PC-9 (cell line): ENCODE results near the gene RPS28. TPM values are rescaled to one million over a fixed set of nuclear protein-coding genes. Genes with fewer than 3 reads are reported as not detected.

ENCODE experiments used
- BruUV-seq: library from RNA; stranded (reverse); fragments of 400-500 nt; replicated peaks from 2 replicates; lab custom pipeline; 2021; lab: Mats Ljungman, UMichigan
- CTCF ChIA-PET: fragments of 300-600 bp; sonication (Branson Sonifier 250); formaldehyde crosslinking; loops from one replicate; lab custom pipeline; 2022; ENCODE audit warnings: antibody characterized with exemption; lab: Charles Lee
- POLR2A ChIA-PET: fragments of 300-600 bp; sonication (Branson Sonifier 250); formaldehyde crosslinking; loops from one replicate; lab custom pipeline; 2022; ENCODE audit warnings: antibody characterized with exemption; ENCODE audit not compliant: unreplicated experiment; lab: Charles Lee
- DNase-seq, 2 experiments: peaks; one replicate each; pipeline versions ENCODE4 v3.0.0 to v3.0.0-alpha.2; 2015 to 2022; ENCODE audit warnings: mixed read lengths in 1 of 2
- H2AFZ ChIP-seq: fragments of 200-600 bp; sonication (generic); 2 replicates; pipeline ENCODE4 v1.8.1; 2017; ENCODE audit warnings: antibody characterized with exemption
- H3F3A ChIP-seq: fragments of 200-600 bp; sonication (generic); 2 replicates; pipeline ENCODE4 v1.8.1; 2017; ENCODE audit warnings: antibody characterized with exemption, mild to moderate bottlenecking, low read depth; ENCODE audit not compliant: insufficient read depth
- H3K27ac ChIP-seq: fragments of 200-600 bp; sonication (generic); 2 replicates; pipeline ENCODE4 v1.6.1; 2016; ENCODE audit warnings: mixed run types
- H3K27me3 ChIP-seq: fragments of 200-600 bp; sonication (generic); 2 replicates; pipeline ENCODE4 v1.6.1; 2016; ENCODE audit warnings: low read depth, mixed run types; ENCODE audit not compliant: insufficient read depth
- H3K36me3 ChIP-seq: fragments of 200-600 bp; sonication (generic); 2 replicates; pipeline ENCODE4 v1.6.1; 2016; ENCODE audit warnings: low read depth, mixed run types
- H3K4me1 ChIP-seq: fragments of 200-600 bp; sonication (generic); replicated peaks from 2 replicates; pipeline ENCODE4 v1.6.1; 2016; ENCODE audit warnings: mixed run types; ENCODE audit not compliant: insufficient read depth
- H3K4me2 ChIP-seq: fragments of 200-600 bp; sonication (generic); 2 replicates; pipeline ENCODE4 v1.6.1; 2017; ENCODE audit warnings: mixed run types
- H3K4me3 ChIP-seq: fragments of 200-600 bp; sonication (generic); 2 replicates; pipeline ENCODE4 v1.6.1; 2016; ENCODE audit warnings: mixed run types
- H3K79me2 ChIP-seq: fragments of 200-600 bp; sonication (generic); 2 replicates; pipeline ENCODE4 v1.6.1; 2017; ENCODE audit warnings: low read depth, mixed run types
- H3K9me2 ChIP-seq: fragments of 200-600 bp; sonication (generic); 2 replicates; pipeline ENCODE4 v1.8.1; 2017; ENCODE audit warnings: mild to moderate bottlenecking; ENCODE audit not compliant: insufficient read depth
- H3K9me3 ChIP-seq: fragments of 200-600 bp; sonication (generic); 2 replicates; pipeline ENCODE4 v1.8.1; 2016; ENCODE audit warnings: low read depth; ENCODE audit not compliant: insufficient read depth
- H4K20me1 ChIP-seq: fragments of 200-600 bp; sonication (generic); 2 replicates; pipeline ENCODE4 v1.8.1; 2017; ENCODE audit not compliant: insufficient read depth
- EZH2 ChIP-seq: fragments of 200-600 bp; sonication (generic); IDR thresholded peaks from 2 replicates; pipeline ENCODE4 v1.8.0; 2017; ENCODE audit warnings: antibody characterized with exemption, low read depth
- intact Hi-C: fragments of 100-400 bp; cut with micrococcal nuclease; formaldehyde crosslinking; loops from one replicate; pipeline ENCODE4 v1.10.0; 2022; ENCODE audit not compliant: unreplicated experiment
- total RNA-seq: library from RNA; stranded (reverse); gene quantifications from 2 replicates; pipeline ENCODE4 v1.2.3, GENCODE V29; 2021
- TF ChIP-seq, protein P1 (sequence below): fragments of 200-600 bp; sonication (generic); conservative IDR thresholded peaks from 2 replicates; pipeline ENCODE4 v1.6.1; 2017; ENCODE audit warnings: mixed run types, antibody characterized with exemption, mild to moderate bottlenecking, moderate library complexity

Gene RPS28
- total RNA-seq, 1 experiment from 2014 or later: 1,283 TPM

DNA sequence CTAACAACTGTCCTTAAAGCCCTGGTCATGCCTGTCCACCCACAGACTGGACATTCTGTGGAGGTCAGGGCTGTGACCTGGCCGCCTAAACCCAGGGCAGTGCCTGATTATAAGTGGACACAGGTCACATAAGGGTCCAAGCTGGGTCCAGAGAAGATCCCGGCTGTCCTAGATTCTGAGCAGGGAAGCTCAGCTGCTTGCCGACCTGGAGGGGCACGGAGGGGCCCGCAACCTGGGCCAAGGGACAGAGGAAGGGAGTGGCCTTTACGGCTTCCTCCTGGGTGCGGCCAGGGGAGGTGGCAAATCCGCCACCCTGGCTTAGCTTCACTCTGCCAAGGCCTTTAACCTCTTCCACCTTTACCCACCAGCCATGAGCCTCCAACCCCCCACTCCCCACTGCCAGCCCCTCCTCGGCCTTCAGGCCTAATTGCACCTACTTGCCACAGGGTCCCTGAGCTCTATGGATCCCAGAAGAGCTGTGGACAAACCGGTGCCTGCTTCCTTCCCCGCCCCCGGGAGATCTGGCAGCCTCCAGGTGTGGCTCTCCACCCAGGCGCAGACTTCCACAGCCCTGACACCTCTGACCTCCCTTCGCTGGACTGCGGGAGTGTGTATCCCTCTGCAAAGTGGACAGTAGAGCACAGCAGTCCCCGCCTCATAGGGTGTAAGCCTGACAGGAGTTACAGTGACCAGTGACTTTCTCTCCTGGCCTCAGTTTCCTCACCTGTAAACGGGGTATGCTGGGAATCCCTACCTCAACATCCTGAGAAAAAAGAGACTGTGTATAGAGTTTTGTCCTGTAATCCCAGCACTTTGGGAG is 14.9 kb upstream of the RPS28 start:
- ChIA-PET CTCF (no interaction called here), POLR2A (no interaction called here)
- no peaks in the 10 kb centered on the region for H4K20me1 ChIP-seq
- H3K9me3 ChIP-seq: no peaks in the 10 kb centered on the region
- no peaks in the 10 kb centered on the region for H3K9me2 ChIP-seq
- H2AFZ ChIP-seq: no peak overlapping the region
- intact Hi-C loops: no loop called here
- DNase-seq: peak in 1 of 2 experiments; percentile 31
- 0 out of 2 replicates have a peak, but pooled peaks cover 5% of the 10 kb centered on the region for H3K36me3 ChIP-seq
- peaks cover 14% of the 10 kb centered on the region for H3K79me2 ChIP-seq
- peaks cover 33% of the 10 kb centered on the region; the same call in 1 of the 2 replicates for H3F3A ChIP-seq
- TF ChIP-seq, protein P1, sequence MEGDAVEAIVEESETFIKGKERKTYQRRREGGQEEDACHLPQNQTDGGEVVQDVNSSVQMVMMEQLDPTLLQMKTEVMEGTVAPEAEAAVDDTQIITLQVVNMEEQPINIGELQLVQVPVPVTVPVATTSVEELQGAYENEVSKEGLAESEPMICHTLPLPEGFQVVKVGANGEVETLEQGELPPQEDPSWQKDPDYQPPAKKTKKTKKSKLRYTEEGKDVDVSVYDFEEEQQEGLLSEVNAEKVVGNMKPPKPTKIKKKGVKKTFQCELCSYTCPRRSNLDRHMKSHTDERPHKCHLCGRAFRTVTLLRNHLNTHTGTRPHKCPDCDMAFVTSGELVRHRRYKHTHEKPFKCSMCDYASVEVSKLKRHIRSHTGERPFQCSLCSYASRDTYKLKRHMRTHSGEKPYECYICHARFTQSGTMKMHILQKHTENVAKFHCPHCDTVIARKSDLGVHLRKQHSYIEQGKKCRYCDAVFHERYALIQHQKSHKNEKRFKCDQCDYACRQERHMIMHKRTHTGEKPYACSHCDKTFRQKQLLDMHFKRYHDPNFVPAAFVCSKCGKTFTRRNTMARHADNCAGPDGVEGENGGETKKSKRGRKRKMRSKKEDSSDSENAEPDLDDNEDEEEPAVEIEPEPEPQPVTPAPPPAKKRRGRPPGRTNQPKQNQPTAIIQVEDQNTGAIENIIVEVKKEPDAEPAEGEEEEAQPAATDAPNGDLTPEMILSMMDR: no peak
- TF ChIP-seq EZH2: no peak
- peaks cover 31% of the 10 kb centered on the region for H3K4me1 ChIP-seq
- no peaks in the 10 kb centered on the region for H3K27me3 ChIP-seq
- no TSS peak for BruUV-seq
- peak overlapping the region; percentile 90; the same call in 1 of the 2 replicates for H3K4me2 ChIP-seq
- H3K27ac ChIP-seq: no peak overlapping the region
- no peak overlapping the region; the same call in 1 of the 2 replicates for H3K4me3 ChIP-seq

DNA sequence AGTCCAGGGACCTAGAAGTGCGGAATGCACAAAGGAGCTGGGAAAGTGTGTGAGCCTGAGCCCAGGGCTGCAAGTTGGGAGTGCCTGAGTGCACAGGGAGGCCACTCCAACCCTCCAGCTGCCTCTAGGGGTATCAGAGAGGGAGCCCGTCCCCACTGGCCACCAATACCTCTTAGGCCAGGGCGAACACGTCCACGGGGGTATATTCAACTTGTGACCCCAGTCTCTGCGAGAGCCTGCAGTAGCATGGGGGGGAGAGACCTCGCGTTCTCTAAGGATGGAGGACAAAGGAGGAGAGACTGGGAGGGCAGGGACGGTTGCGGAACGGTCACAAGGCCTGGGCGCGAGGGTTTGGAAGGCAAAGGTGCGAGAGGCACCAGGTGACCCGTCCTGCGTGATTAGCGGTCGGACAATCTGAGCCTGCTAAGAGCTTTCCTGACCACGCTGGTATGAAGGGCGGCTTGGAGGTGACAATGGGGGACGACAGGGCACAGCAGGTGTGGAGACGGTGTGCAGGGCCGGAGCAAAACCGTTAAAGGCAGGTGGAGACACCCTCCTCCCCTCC is 13.8 kb upstream of the RPS28 start:
- POLR2A ChIA-PET: interaction anchor here (0.5 kb wide), 1 partner anchor 363 kb away, joined by 5 read pairs; no protein-coding TSS in a partner anchor

More for the DNA sequence above, 13.8 kb upstream of the RPS28 start:
- 0 out of 2 replicates have a peak, but pooled peaks cover 5% of the 10 kb centered on the region for H3K36me3 ChIP-seq
- H3K27me3 ChIP-seq: no peaks in the 10 kb centered on the region
- BruUV-seq: TSS peak; percentile 27
- CTCF ChIA-PET: no interaction called here
- DNase-seq: peak in 1 of 2 experiments; percentile 23
- no peaks in the 10 kb centered on the region for H4K20me1 ChIP-seq
- H2AFZ ChIP-seq: peak overlapping the region; percentile 69
- no peak for TF ChIP-seq EZH2
- TF ChIP-seq, protein P1: no peak
- intact Hi-C loops: no loop called here
- H3K27ac ChIP-seq: no peak overlapping the region
- H3K79me2 ChIP-seq: peaks cover 14% of the 10 kb centered on the region
- peak overlapping the region; percentile 61 for H3K4me3 ChIP-seq
- peak overlapping the region; percentile 90 for H3K4me2 ChIP-seq
- peaks cover 42% of the 10 kb centered on the region for H3K4me1 ChIP-seq
- no peaks in the 10 kb centered on the region for H3K9me3 ChIP-seq
- no peaks in the 10 kb centered on the region for H3K9me2 ChIP-seq
- peaks cover 36% of the 10 kb centered on the region; the same call in 1 of the 2 replicates for H3F3A ChIP-seq
